ENCODE measurements around the gene KIF1C. TPM values are rescaled to one million over a fixed set of nuclear protein-coding genes. Genes with fewer than 3 reads are reported as not detected.
"Not testable (repeated sequence)": the region's sequence is repeated elsewhere in the genome, so short reads cannot be mapped to it uniquely, and the experiment has no call there.

The KIF1C gene
- total RNA-seq, 2 experiments from 2014 or later, result 39.8 to 51.0 TPM

DNA sequence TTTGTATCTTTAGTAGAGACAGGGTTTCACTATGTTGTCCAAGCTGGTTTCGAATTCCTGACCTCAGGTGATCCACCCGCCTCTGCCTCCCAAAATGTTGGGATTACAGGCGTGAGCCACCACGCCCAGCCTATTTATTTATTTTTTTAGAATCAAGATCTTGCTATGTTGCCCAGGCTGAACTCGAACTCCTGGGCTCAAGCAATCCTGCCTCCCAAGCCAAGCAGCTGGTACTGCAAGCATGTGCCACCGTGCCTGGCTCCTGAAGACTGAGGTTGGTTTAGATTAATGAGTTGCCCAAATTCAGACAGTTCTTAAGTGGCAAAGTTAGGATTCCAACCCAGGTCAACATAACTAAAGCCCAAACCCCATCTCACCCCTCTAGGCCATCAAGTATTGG lies 29.5 kb downstream of the KIF1C start:
- Mint-ChIP-seq H3K9me3 (ENCODE audit: low read depth) (no peaks in the 10 kb centered on the region), H3K27ac (no peak overlapping the region), H3K4me1 (peaks cover 19% of the 10 kb centered on the region), H3K4me3 (no peak overlapping the region), H3K36me3 (peaks cover 6% of the 10 kb centered on the region), H3K27me3 (no peaks in the 10 kb centered on the region)
- no peak for DNase-seq
- ATAC-seq, result no peak
- CTCF ChIA-PET, result interaction anchor here (10.2 kb wide), 1 partner anchor 33 kb away, joined by 103 read pairs; no protein-coding TSS in a partner anchor

DNA sequence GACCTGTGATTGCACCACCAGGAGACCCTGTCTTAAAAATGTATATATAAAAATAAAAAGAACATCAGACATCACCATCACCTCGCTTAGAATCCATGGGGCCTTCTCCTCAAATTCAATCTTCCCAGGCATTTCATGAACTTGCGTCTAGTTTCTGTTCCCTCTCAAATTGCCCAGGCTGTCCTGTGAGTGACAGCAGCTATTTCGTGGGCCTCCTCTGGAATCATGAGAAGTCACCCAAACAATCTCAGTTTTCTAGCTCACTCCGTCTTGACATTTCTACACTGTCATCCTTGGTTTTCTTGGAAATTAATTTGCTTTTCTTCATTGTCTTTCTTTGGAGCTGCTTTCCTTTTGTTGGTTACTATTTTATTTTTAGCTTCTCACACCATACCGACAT lies 30.2 kb downstream of the KIF1C start:
- no peak for ATAC-seq
- peaks cover 21% of the 10 kb centered on the region for H3K4me1 Mint-ChIP-seq
- H3K27me3 Mint-ChIP-seq, result no peaks in the 10 kb centered on the region
- no peaks in the 10 kb centered on the region for H3K9me3 Mint-ChIP-seq (ENCODE audit: low read depth)
- H3K36me3 Mint-ChIP-seq, result peaks cover 2% of the 10 kb centered on the region
- CTCF ChIA-PET, result interaction anchor here (10.2 kb wide), 1 partner anchor 33 kb away, joined by 103 read pairs; no protein-coding TSS in a partner anchor
- no peak for DNase-seq
- H3K27ac Mint-ChIP-seq, result no peak overlapping the region
- H3K4me3 Mint-ChIP-seq, result no peak overlapping the region

DNA sequence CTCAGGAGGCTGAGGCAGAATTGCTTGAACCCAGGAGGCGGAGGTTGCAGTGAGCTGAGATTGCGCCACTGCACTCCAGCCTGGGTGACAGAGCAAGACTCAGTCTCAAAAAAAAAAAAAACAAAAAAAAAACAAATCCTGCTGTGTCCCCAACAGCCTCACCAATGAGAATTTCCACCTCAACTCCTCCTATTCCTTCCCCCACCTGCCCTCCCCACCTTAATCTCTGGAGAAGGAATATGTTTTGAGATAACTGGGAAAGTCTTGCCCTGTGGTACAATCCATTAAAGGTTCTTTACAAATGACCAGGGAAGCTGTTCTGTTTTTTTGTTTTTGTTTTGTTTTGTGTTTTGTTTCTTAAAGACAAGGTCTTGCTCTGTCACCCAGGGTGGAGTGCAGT lies 32.4 kb downstream of the KIF1C start:
- not testable (repeated sequence) for H3K27me3 Mint-ChIP-seq; H3K36me3 Mint-ChIP-seq; H3K9me3 Mint-ChIP-seq (ENCODE audit: low read depth); ATAC-seq; DNase-seq
- CTCF ChIA-PET, result interaction anchor here (0.7 to 10.2 kb wide), 13 partner anchors 10 to 121 kb away, joined by 3 to 103 read pairs (median 8); partner anchors contain the start of genes CAMTA2, INCA1 and KIF1C
- Mint-ChIP-seq H3K4me3 (peak overlapping the region; percentile 80), H3K27ac (peak overlapping the region; percentile 93), H3K4me1 (peaks cover 25% of the 10 kb centered on the region)

DNA sequence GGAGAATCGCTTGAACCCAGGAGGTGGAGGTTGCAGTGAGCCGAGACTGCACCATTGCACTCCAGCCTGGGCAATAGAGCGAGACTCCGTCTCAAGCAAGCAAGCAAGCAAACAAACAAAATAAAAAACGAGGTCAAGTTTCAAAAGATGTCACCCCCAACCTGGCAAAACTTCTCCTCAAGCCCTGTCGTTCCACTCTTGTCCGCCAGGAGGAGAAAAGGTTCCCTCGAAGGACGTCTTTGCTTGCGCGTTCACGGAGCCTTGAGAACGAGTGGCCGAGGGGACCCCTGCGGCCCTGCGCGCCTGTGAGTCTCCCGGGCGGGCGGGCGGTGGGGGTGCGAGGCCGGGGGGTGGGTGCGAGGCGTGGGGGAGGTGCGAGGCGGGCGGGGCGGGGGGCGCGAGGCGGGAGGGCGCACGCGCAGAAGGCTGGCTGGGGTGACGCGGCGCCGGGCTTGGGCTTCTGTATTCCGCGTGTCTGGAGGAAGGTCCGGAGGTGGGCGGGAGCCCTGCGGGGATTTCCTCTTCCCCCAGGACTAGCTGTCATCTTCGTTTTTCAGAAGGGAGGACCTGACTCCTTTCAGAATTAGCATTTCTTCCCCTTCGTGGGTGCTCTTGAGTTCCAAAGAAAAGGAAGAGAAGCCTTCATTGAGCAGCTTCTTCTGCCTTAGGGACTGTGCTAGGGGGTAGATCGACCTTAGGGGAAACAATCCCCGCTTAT lies 33.8 kb downstream of the KIF1C start:
- CTCF ChIA-PET, result interaction anchor here (0.5 to 10.2 kb wide), 15 partner anchors 9 to 122 kb away, joined by 3 to 103 read pairs (median 6); partner anchors contain the start of genes INCA1, KIF1C and ZFP3
- Mint-ChIP-seq H3K4me3 (peak overlapping the region; percentile 80), H3K27ac (peak overlapping the region; percentile 93), H3K36me3 (peaks cover 2% of the 10 kb centered on the region), H3K27me3 (no peaks in the 10 kb centered on the region), H3K4me1 (peaks cover 25% of the 10 kb centered on the region), H3K9me3 (ENCODE audit: low read depth) (no peaks in the 10 kb centered on the region)
- DNase-seq (peak; percentile 91), ATAC-seq (peak; percentile 79)

GRCh38 chr17:5032865-5033264 lies 35.1 kb downstream of the KIF1C start:
- no peaks in the 10 kb centered on the region for H3K9me3 Mint-ChIP-seq (ENCODE audit: low read depth)

DNA sequence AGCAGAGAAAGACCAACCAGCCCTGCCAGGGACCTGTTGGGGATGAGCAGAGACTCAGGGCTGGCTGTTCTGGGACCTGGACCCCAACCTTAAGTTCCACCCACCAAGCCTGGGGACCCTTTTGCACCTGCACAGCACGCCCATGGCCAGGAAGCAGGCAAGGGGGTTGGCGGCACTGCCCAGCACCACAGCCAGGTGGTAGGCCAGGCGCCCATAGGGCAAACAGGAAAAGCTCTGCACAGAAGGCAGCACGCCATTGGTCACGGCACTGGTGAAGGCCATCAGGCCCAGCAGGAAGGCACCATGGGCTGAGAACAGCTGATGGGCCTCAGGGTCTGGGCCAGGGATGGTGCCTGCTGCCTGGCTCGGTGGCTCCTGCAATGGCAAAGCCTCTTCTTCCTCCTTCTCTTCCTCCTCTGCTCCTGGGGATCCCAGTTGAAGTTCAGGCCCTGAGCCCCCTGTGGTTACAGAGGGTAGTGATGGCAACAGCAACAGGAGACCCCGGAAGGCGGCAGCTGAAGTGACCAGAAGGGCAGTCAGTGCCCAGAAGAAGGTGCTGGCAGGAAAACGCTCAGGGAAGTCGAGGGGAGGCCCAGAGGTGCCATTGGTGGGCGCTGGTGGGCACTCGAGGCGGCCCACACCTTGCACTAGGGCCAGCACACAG lies 35.7 kb downstream of the KIF1C start:
- CTCF ChIA-PET, result interaction anchor here (1.2 to 10.2 kb wide), 3 partner anchors 14 to 27 kb away, joined by 3 to 103 read pairs (median 3); no protein-coding TSS in a partner anchor
- no peaks in the 10 kb centered on the region for H3K27me3 Mint-ChIP-seq
- peaks cover 2% of the 10 kb centered on the region for H3K36me3 Mint-ChIP-seq
- DNase-seq (no peak), ATAC-seq (no peak)
- no peak overlapping the region for H3K27ac Mint-ChIP-seq
- no peaks in the 10 kb centered on the region for H3K9me3 Mint-ChIP-seq (ENCODE audit: low read depth)
- no peak overlapping the region for H3K4me3 Mint-ChIP-seq
- peaks cover 27% of the 10 kb centered on the region for H3K4me1 Mint-ChIP-seq

More at GRCh38 chr17:5032865-5033264, 35.1 kb downstream of the KIF1C start:
- Mint-ChIP-seq H3K27ac (no peak overlapping the region), H3K4me3 (no peak overlapping the region), H3K4me1 (peaks cover 27% of the 10 kb centered on the region), H3K27me3 (no peaks in the 10 kb centered on the region), H3K36me3 (peaks cover 2% of the 10 kb centered on the region)
- ATAC-seq (no peak), DNase-seq (no peak)
- CTCF ChIA-PET, result interaction anchor here (0.6 to 10.2 kb wide), 3 partner anchors 14 to 52 kb away, joined by 3 to 103 read pairs (median 3); no protein-coding TSS in a partner anchor

GRCh38 chr17:5034063-5034462 lies 36.3 kb downstream of the KIF1C start:
- Mint-ChIP-seq H3K4me1 (peaks cover 27% of the 10 kb centered on the region), H3K9me3 (ENCODE audit: low read depth) (no peaks in the 10 kb centered on the region), H3K36me3 (peaks cover 2% of the 10 kb centered on the region), H3K27ac (no peak overlapping the region), H3K27me3 (no peaks in the 10 kb centered on the region), H3K4me3 (no peak overlapping the region)
- DNase-seq, result no peak
- CTCF ChIA-PET, result interaction anchor here (1.0 to 10.2 kb wide), 4 partner anchors 16 to 125 kb away, joined by 3 to 103 read pairs (median 10); partner anchors contain the start of gene CAMTA2
- ATAC-seq, result no peak

DNA sequence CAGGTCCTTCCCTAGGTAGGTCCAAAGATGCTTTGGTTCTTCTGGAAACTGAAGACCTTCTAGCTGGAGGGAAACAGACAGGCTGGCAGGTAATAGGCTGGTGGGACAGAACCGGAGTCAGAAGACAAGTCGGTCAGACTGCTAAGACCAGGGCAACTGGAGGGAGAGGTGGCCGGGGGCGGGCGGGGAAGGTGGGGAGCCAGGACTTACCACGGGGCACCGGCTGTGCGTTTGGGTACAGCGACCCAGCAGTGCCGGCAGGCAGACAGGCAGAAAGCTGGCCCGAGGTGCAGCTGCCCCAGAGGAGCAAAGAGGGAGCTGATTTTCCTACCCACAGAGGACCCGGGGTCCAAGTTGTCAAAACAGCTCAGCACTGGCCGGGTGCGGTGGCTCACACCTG lies 36.9 kb downstream of the KIF1C start:
- H3K4me3 Mint-ChIP-seq, result no peak overlapping the region
- no peak overlapping the region for H3K27ac Mint-ChIP-seq
- H3K36me3 Mint-ChIP-seq, result peaks cover 2% of the 10 kb centered on the region
- H3K4me1 Mint-ChIP-seq, result peaks cover 26% of the 10 kb centered on the region
- CTCF ChIA-PET, result interaction anchor here (1.0 to 10.2 kb wide), 5 partner anchors 9 to 125 kb away, joined by 3 to 103 read pairs (median 3); partner anchors contain the start of gene CAMTA2
- no peak for ATAC-seq
- H3K27me3 Mint-ChIP-seq, result no peaks in the 10 kb centered on the region
- H3K9me3 Mint-ChIP-seq (ENCODE audit: low read depth), result no peaks in the 10 kb centered on the region
- DNase-seq, result no peak

DNA sequence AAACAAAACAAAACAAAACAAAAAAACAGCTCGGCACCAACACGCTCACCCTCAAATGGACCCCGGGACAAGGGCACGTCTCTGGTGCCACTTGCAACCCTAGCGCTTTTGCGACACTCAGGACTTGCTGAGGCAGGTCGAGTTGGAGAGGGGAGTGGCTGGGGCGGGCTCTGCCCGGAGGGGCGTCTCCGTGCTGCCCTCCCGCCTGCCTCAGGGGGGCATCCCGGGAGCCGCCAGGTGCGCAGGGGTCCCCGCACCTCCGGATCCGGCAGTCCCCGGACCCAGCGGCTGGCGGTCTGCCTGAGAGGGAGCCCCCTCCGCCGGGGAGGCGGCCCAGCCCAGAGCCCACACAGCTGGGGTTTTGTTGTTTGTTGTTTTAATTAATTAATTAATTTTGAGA lies 37.6 kb downstream of the KIF1C start, which contains the start of gene SLC52A1:
Gene SLC52A1, minus strand, starts transcription at position 112 of the 400 bp plus-strand sequence. CDS start 820 bp downstream, outside the sequence.
- ATAC-seq, result peak; percentile 31
- no peak for DNase-seq
- CTCF ChIA-PET, result interaction anchor here (1.0 to 10.2 kb wide), 8 partner anchors 9 to 126 kb away, joined by 3 to 103 read pairs (median 4); partner anchors contain the start of gene CAMTA2
- H3K27ac Mint-ChIP-seq, result no peak within 1 kb of the TSS
- no peaks in the 10 kb centered on the region for H3K27me3 Mint-ChIP-seq
- no peaks in the 10 kb centered on the region for H3K36me3 Mint-ChIP-seq
- H3K9me3 Mint-ChIP-seq (ENCODE audit: low read depth), result no peaks in the 10 kb centered on the region
- peaks cover 26% of the 10 kb centered on the region for H3K4me1 Mint-ChIP-seq
- peak within 1 kb of the TSS; percentile 54 for H3K4me3 Mint-ChIP-seq

- peak; percentile 73 for ATAC-seq
- CTCF ChIA-PET, result interaction anchor here (0.9 to 2.4 kb wide), 7 partner anchors 10 to 133 kb away, joined by 3 to 8 read pairs (median 4); partner anchors contain the start of gene CAMTA2
- H3K27ac Mint-ChIP-seq, result peak overlapping the region; percentile 95
- H3K27me3 Mint-ChIP-seq, result no peaks in the 10 kb centered on the region
- peak overlapping the region; percentile 89 for H3K4me3 Mint-ChIP-seq
- H3K36me3 Mint-ChIP-seq, result peaks cover 18% of the 10 kb centered on the region
- peaks cover 55% of the 10 kb centered on the region for H3K4me1 Mint-ChIP-seq
- peak; percentile 66 for DNase-seq
- H3K9me3 Mint-ChIP-seq (ENCODE audit: low read depth), result no peaks in the 10 kb centered on the region
Observed at GRCh38 chr17:5042157-5043022, 44.6 kb downstream of the KIF1C start.

DNA sequence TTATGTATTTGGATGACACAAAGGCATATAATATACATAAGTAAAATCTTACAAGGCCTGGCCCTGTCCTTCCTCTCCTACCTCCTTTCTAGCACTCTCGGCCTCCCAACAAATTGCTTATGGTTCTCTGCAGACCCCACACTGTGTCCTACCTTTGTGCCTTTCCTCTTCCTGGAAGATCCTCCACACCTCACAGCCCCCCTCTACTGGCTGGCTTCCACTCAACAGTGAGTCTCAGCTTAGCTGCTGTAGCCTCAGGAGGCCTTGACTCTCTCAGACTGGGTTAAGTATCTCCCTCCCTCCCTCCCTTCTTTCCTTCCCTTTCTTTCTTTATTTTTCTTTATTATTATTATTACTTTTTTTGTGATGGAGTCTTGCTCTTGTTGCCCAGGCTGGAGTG lies 45.8 kb downstream of the KIF1C start:
- peak overlapping the region; percentile 89 for H3K4me3 Mint-ChIP-seq
- CTCF ChIA-PET, result interaction anchor here (0.7 to 2.4 kb wide), 5 partner anchors 8 to 41 kb away, joined by 3 to 8 read pairs (median 3); partner anchors contain the start of gene SLC52A1
- no peaks in the 10 kb centered on the region for H3K27me3 Mint-ChIP-seq
- H3K9me3 Mint-ChIP-seq (ENCODE audit: low read depth), result no peaks in the 10 kb centered on the region
- peak overlapping the region; percentile 95 for H3K27ac Mint-ChIP-seq
- H3K4me1 Mint-ChIP-seq, result peaks cover 63% of the 10 kb centered on the region
- H3K36me3 Mint-ChIP-seq, result peaks cover 23% of the 10 kb centered on the region
- ATAC-seq (no peak), DNase-seq (no peak)

DNA sequence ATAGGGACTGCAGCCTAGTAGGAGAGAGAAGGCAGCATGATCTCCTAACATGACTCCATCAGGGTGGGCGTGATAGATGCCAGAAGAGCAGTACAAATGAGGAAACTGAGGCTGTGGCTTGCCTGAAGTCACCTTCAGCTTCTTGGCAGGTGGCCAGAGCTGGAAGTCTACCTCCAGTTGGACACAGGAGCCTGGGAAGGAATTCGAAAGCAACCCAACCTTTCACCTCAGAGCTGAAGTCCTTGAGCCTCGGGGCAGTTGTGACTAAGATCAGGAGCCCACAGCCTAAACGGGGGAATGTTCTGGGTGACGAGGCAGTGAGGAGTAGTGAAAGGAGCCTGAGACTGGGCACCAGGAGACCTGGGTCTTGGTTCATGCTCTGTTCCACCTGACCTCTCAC lies 46.9 kb downstream of the KIF1C start:
- DNase-seq, result no peak
- H3K36me3 Mint-ChIP-seq, result peaks cover 30% of the 10 kb centered on the region
- CTCF ChIA-PET, result interaction anchor here (1.2 to 2.2 kb wide), 5 partner anchors 9 to 58 kb away, joined by 3 to 11 read pairs (median 4); partner anchors contain the start of gene SLC52A1
- ATAC-seq, result no peak
- H3K27ac Mint-ChIP-seq, result peak overlapping the region; percentile 18
- H3K4me3 Mint-ChIP-seq, result peak overlapping the region; percentile 36
- no peaks in the 10 kb centered on the region for H3K27me3 Mint-ChIP-seq
- no peaks in the 10 kb centered on the region for H3K9me3 Mint-ChIP-seq (ENCODE audit: low read depth)
- H3K4me1 Mint-ChIP-seq, result peaks cover 72% of the 10 kb centered on the region

All from activated CD8-positive, alpha-beta memory T cell treated with anti-CD3 and anti-CD28 coated beads, Interleukin-2, amount 10 ng/mL, durations not matched to agents 7 days and 5 days (primary cell).